ENCODE measurements around the gene SLC41A1. TPM values are rescaled to one million over a fixed set of nuclear protein-coding genes. Genes with fewer than 3 reads are reported as not detected.

The SLC41A1 gene
- total and polyA plus RNA-seq, 9 of the 15 experiments (the other 6 are each of a cell fraction or from before 2014, with no cell fraction given): 4.1 to 29.3 (median 11.4) TPM

GRCh38 chr1:205749234-205750137 is 63.5 kb downstream of the SLC41A1 start (continued):
- TF ChIP-seq RAD21 (CRISPR knock-in tag; conservative IDR thresholded peaks at IDR 0.05 in 1 of 2, IDR thresholded peaks at IDR 0.05 in 1 of 2) (0 out of 4 replicates have a peak, but pooled peaks of 1 of the 2 experiments have one; percentile 4), ZNF165 (CRISPR knock-in tag; IDR thresholded peaks at IDR 0.05; ENCODE audit: borderline replicate concordance) (0 out of 2 replicates have a peak, but pooled peaks have one; percentile 48), THRA (IDR thresholded peaks at IDR 0.05) (no peak), ZFX (CRISPR knock-in tag; IDR thresholded peaks at IDR 0.05) (peak; percentile 79), STAT6 (CRISPR knock-in tag; IDR thresholded peaks at IDR 0.05) (no peak), ZNF174 (CRISPR knock-in tag; IDR thresholded peaks at IDR 0.05) (no peak), KLF16 (IDR thresholded peaks at IDR 0.05) (peak; percentile 21; the same call in 1 of the 2 replicates), HMGN3 (IDR thresholded peaks at IDR 0.05; ENCODE audit: borderline replicate concordance, extremely low read depth, insufficient read length, low read depth, low read length) (peak; percentile 98), ID3 (CRISPR knock-in tag; IDR thresholded peaks at IDR 0.05) (no peak), ID3 (tag; IDR thresholded peaks at IDR 0.05) (0 out of 2 replicates have a peak, but pooled peaks have one; percentile 60), TSHZ1 (CRISPR knock-in tag; IDR thresholded peaks at IDR 0.05) (no peak), MYNN (IDR thresholded peaks at IDR 0.05) (peak; percentile 75), MYNN (CRISPR knock-in tag; IDR thresholded peaks at IDR 0.05) (no peak), RFX1 (IDR thresholded peaks at IDR 0.05) (peak; percentile 25; the same call in 1 of the 2 replicates), THRB (CRISPR knock-in tag; conservative IDR thresholded peaks at IDR 0.05) (peak; percentile 89), POLR2B (IDR thresholded peaks at IDR 0.05; ENCODE audit: low read depth, partially characterized antibody) (peak; percentile 64), POLR2G (IDR thresholded peaks at IDR 0.05; ENCODE audit: low read depth, low read length) (peak; percentile 93)

Measured in K562 (cell line).